Measurements from ENCODE around the gene RNF222.
A peak's percentile ranks its signal among the peaks of the same experiment; 100 is the strongest.
"Not testable (repeated sequence)": the region's sequence is repeated elsewhere in the genome, so short reads cannot be mapped to it uniquely, and the experiment has no call there.

RNF222 gene

GRCh38 chr17:8377422-8377821 is 20.2 kb downstream of the RNF222 start:
- no peak for DNase-seq

DNA sequence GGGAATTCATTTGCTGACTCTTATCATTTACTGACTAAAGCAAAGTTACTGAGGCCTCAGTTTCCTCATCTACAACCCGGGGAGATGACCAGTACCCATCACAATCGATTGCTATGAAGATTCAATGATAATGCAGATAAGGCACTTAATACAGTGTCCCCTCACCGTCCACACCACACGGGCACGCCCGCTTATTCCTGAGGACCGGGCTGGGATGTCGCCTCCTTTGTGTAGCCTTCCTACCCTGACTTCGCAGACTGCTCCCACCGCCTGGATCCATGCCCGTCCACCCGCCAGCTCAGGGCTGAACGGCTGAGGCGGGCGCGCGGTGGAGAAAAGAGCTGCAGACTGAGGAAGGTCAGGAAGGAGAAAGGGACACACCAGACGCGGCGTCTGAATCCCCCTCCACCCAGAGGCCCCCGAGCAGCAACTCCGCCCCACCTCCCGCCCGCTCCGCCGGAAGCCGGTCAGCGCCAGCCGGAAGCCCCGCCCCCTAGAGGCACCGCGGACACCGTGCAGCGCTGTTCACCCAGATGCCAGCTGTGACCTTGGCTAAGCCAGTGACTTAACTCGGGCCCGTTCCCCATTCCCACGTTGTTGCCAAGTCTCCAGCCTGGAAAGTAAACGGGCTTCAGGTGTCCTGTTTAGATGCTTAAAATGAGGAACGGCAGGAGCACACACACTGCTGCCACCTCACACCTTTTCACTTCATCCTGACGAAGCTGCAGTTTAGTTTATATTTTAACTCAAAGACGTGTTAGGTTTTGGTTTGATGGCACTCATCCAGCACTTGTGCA is 21.2 kb downstream of the RNF222 start, which contains the start of gene KRABD2:
Gene KRABD2, minus strand, starts transcription at position 434 of the 797 bp plus-strand sequence.
- DNase-seq, result peak; percentile 90

DNA sequence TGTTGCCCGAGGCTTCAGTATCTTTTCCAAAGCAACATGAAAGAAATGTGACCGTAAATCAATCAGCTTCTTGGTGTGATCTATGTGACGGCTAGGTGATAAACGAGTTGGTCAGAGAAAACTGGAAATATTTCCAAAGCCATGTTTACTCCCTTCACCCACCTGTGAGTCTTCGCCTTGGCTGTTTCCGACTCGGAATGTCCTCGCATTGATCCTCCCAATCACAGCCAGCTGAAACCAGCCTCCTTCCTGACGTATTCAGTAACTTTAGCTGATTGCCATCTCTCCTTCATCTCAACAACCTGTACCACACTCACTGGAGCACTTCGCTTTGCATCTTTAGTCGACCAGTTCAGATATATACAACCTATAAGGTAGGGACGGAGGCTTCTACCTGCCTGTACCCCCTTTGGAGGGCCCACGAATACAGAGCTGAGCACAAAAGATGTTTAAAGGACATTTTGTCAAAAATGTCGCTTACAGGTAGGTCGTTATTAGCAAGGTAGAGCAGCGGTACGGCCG is 21.8 kb downstream of the RNF222 start:
- no peak for DNase-seq

GRCh38 chr17:8373856-8374255 is 23.8 kb downstream of the RNF222 start:
- DNase-seq, result not testable (repeated sequence)

DNA sequence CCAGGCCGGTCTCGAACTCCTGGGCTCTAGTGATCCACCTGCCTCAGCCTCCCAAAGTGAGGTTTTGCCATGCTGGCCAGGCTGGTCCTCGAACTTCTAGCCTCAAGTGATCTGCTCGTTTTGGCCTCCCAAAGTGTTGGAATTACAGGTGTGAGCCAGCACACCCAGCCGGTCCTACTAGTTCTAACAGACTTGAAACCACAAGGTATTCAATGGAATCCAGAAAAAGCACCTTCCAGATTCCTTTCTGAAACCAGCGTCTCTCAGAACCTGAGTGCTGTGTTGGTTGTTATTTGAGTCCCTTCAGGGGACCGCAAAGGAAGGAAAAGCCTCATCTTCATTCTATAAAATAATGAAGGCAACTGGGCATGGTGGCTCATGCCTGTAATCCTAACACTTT is 25.2 kb downstream of the RNF222 start:
- no peak for DNase-seq

DNA sequence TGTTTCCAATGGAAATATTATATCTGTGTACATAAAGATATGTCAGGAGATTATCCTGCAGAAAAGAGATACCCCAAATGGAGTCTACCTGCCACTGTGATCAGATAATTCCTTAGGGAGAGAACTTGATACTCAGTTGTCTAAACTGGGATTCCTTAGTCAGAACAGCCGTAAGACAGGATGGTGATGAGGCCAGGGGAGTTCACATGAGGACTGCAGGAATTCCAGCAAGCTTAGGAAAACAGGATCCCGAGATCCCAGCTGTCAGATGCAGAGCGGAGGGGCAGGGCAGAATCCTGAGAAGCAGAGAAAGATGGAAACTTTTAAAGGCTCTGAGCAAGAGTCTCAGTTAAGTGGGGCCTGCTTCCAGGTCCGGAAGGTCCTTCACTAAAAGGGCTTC is 25.8 kb downstream of the RNF222 start:
- no peak for DNase-seq

- no peak for DNase-seq
Observed at GRCh38 chr17:8369944-8370343, 27.7 kb downstream of the RNF222 start.

DNA sequence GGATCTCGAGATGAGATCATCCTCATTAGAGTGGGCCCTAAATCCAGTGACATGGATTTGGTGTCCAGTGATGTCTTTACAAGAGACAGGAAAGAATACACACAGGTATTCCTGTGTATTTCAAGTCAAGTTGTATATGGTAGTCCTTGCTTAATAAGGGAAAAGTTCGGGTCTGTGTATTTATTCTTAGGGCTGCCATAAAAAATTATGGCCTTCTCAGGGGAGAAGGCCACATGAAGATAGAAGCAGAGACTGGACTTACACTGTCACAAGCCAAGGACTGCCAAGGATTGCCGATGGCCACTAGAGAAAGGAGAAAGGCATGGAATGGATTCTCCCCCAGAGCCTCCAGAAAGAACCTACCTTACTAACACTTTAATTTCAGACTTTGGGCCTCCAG is 29.4 kb downstream of the RNF222 start:
- no peak for DNase-seq

DNA sequence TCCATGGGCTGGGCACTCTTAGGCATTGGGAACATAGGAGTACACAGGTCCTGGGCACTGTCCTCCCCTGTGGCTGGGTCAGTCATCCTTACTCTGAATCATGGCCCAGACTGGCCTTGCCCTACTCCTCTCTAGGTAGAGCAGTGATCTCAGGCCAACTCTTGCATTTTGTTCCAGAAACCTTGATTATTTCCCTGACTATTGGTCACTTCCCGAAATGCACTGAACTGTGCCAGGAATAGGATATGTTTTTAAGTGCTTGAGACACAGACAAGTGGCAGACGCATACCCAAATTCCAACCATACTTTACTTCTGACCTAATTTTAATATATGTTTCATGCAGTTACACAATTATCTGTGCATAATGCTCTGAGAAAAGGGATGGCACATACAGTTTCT is 31.4 kb downstream of the RNF222 start:
- no peak for DNase-seq

- DNase-seq, result no peak
Observed at GRCh38 chr17:8365143-8365542, 32.5 kb downstream of the RNF222 start.

- no peak for DNase-seq
Observed at GRCh38 chr17:8362651-8363332, 34.8 kb downstream of the RNF222 start.

DNA sequence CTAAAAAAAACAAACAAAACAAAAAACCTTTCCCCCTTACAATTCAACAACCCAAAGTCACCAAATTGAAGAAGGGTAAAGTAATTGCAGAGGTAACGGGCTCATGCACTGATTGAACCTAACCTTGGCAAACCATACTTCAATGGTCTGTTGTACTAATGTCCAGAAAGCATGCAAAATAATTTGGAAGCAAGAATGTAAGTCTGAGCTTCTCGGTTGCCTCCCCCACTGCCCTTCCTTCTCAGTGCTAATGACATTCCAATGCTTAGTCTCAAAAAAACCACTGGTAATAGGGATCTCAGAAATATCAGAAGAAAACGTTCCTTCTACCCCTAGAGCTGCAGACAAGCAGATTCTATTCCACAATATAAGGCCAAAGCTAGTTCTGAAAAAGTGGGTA is 36.9 kb downstream of the RNF222 start:
- no peak for DNase-seq

DNA sequence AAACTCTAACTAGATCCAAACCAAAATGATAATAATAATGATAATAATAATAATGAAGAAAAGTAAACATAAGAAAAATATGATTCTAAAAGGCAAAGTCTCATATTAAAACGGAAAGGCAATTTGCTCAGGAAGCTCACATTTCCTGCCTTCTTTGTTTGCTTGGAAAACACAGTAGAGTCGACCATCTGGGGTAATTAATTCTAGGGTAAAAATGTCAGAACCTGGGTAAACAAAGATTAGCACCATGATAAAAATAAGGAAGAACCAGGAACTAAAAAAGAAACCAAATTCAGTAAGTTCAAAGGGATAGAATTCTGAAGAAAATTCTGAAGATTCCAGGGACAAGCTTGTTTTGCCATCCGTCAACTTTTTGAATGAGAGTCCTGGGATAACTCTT is 37.4 kb downstream of the RNF222 start:
- DNase-seq, result no peak

GRCh38 chr17:8359769-8360168 is 37.9 kb downstream of the RNF222 start:
- DNase-seq, result no peak

- no peak for DNase-seq
Observed at GRCh38 chr17:8357910-8358309, 39.7 kb downstream of the RNF222 start.

GRCh38 chr17:8354236-8354635 is 43.4 kb downstream of the RNF222 start:
- DNase-seq, result no peak

DNA sequence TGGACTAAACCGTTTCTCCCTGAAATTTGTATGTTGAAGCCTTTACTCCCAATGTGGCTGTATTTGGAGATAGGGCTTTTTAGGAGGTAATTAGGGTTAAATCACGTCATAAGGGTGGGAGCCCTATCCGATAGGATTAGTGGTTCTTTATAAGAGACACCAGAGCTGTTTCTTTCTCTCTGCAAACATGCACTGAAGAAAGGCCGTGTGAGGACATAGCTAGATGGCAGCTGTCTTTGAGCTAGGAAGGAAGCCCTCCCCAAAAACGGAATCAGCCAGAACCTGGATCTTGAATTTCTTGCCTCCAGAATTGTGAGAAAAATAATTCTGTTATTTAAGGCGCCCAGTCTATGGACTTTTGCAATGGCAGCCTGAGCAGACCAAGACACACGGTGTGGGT is 43.9 kb downstream of the RNF222 start:
- DNase-seq, result no peak

- DNase-seq, result no peak
Observed at GRCh38 chr17:8350339-8350738, 47.3 kb downstream of the RNF222 start.

GRCh38 chr17:8347001-8347400 is 50.6 kb downstream of the RNF222 start:
- DNase-seq, result not testable (repeated sequence)

DNA sequence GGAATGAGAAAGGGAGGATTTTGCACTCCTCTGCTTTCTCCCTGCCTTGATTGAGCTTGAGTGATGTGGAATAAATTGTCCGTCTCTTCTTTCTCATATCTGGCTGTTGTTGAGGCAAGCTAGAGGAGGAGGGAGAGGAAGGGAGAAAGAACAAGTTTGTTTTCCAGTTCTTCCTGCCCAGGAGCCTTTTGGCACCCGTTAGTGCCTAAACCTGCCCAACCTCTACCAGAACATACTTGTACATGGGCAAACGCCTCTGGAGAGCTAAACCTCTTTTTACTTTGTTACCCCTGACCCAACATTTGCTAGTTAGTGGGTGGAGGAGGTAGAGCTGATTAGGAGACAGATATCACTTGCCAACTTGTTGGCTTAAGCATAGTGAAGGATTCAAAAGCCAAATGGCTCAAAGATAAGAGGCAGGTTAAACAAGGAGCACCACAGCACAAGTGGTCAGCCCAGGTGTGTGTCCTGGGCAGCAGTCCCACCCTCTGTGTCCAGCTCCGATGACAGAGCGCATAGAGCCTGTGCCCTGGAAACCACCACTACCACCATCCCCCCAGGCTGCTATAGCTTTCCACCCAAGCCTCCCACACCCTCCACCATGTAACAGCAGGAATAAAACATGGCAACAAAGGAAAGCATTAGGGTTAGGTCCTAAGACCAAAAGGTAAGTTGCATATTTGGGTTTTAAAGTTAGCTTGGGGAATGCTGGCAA is 51.5 kb downstream of the RNF222 start:
- DNase-seq, result no peak

DNA sequence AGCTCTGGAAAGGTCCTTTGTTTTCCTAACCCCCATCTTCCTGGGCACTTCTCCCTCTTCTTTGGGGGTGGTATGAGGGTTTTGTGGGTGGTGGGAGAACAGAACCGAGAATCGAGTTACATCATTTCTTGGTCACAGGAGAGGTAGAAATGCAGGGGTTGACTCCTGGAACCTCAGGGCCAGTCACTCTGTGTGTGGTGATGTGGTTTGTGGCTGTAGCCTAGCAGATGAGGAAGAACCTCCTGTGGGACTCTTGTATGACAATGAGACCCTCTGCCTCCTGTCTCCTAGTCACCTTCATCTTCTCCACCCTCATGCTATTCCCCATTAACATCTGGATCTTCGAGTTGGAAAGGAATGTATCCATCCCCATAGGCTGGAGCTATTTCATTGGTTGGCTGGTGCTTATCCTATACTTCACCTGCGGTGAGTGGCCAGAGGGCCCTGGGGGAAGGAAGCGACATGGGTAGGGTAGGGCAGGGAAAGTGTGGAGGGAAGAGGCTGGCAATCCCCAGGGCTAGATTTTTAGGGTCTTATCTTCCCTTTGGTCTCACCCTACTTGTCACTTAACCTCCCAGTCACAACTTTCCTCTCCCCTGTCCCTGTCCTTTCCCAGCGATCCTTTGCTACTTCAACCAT is 52.5 kb downstream of the RNF222 start:
- no peak for DNase-seq

DNA sequence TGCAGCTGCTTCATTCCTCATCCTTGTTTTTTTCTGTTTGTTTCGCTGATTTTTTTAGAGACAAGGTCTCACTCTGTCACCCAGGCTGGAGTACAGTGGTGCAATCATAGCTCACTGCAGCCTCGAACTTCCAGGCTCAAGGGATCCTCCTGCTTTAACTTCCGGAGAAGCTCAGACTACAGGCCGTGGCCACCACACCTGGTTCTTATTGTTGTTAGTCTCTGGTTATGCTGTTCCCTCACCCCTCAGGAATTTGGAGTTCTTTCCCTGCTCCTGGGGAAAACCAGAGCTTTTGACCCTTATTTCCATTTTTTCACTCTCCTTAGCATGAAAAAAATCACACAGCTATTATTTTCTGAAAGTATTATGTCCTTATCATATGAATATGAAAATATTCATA is 56.2 kb downstream of the RNF222 start:
- DNase-seq, result no peak
